A673 (cell line): ENCODE results near the gene ASH1L.

Experiments used
- EZH2 ChIP-seq: fragments of 200-600 bp; sonication (generic); IDR thresholded peaks from 2 replicates; pipeline ENCODE4 v1.6.1; 2017; ENCODE audit warnings: borderline replicate concordance, low read depth, mild to moderate bottlenecking, mixed read lengths, antibody characterized with exemption, low read length; ENCODE audit not compliant: poor library complexity, severe bottlenecking
- TF ChIP-seq, protein P1 (sequence below): fragments of 300-800, 200-600 bp; sonication (generic); conservative IDR thresholded peaks from 2 replicates; pipeline ENCODE4 v1.5.1; 2017; ENCODE audit warnings: low read depth, mild to moderate bottlenecking, antibody characterized with exemption, low read length, moderate library complexity, mixed read lengths

DNA sequence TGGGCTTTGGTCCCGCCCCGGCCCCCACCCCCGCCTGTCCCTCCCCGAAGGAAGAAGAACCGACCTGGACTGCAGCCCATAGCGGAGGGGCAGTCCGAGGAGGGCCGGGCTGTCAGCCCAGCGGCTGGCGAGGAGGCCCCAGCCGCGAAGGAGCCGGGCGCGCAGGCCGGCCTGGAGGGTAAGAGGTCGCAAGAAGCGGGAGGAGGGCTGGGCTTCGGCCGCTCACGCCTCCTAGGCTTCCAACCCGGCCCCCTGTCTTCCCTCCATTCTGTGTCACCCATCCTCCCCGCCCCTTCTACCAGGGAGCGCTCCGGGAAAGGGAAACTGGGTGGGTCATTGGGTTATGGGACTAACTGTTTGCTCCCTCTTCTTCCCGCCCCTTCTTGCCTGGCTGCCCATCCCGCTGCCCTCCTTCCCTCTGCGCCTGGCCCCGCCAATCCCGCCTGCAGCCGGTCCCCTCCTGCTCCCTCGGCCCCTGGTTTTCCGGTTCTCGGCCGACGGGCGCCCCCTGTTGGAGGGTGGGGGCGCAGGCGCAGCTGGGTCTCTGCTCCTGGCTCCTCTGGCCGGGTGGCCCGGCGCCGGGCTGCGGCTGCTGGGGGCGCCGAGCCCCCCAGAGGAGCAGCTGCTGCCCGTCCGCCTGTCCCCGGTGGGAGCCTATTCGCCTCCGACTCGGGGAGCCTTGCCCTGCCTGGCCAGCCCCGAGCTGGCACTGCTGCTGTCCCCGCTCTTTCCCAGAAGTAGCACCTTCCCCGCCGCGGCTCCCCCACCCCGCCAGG, 239.5 kb downstream of the ASH1L start:
- TF ChIP-seq, protein P1, sequence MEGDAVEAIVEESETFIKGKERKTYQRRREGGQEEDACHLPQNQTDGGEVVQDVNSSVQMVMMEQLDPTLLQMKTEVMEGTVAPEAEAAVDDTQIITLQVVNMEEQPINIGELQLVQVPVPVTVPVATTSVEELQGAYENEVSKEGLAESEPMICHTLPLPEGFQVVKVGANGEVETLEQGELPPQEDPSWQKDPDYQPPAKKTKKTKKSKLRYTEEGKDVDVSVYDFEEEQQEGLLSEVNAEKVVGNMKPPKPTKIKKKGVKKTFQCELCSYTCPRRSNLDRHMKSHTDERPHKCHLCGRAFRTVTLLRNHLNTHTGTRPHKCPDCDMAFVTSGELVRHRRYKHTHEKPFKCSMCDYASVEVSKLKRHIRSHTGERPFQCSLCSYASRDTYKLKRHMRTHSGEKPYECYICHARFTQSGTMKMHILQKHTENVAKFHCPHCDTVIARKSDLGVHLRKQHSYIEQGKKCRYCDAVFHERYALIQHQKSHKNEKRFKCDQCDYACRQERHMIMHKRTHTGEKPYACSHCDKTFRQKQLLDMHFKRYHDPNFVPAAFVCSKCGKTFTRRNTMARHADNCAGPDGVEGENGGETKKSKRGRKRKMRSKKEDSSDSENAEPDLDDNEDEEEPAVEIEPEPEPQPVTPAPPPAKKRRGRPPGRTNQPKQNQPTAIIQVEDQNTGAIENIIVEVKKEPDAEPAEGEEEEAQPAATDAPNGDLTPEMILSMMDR: peak; percentile 91
- no peak for TF ChIP-seq EZH2
